Epithelial cell of esophagus (primary cell): ENCODE data around the gene CEP192.

Experiments
- DNase-seq: peaks from one replicate; pipeline ENCODE4 v3.0.0; 2010; ENCODE audit warnings: low read depth
- H3K4me3 ChIP-seq: 2 replicates; pipeline ENCODE4 v1.5.1; 2011; ENCODE audit warnings: mild to moderate bottlenecking, low read length, control low read depth
- CTCF ChIP-seq: IDR thresholded peaks from 2 replicates; pipeline ENCODE4 v1.5.1; 2011; ENCODE audit warnings: low read depth, mild to moderate bottlenecking, low read length, control low read depth, inconsistent platforms; ENCODE audit not compliant: insufficient read depth; ENCODE audit errors: missing control alignments

CEP192 gene

GRCh38 chr18:13158428-13158827 is 167.3 kb downstream of the CEP192 start:
- DNase-seq, result no peak
- H3K4me3 ChIP-seq, result no peak overlapping the region
- TF ChIP-seq CTCF, result no peak

GRCh38 chr18:13159579-13159978 is 168.4 kb downstream of the CEP192 start:
- no peak overlapping the region for H3K4me3 ChIP-seq
- TF ChIP-seq CTCF, result peak; percentile 81
- DNase-seq, result peak; percentile 69

- no peak for TF ChIP-seq CTCF
Measured at GRCh38 chr18:13161276-13161899, 170.2 kb downstream of the CEP192 start.

GRCh38 chr18:13163167-13163927 is 172.2 kb downstream of the CEP192 start:
- no peak for TF ChIP-seq CTCF
- no peak for DNase-seq
- H3K4me3 ChIP-seq, result no peak overlapping the region

More at GRCh38 chr18:13161276-13161899, 170.2 kb downstream of the CEP192 start:
- DNase-seq, result no peak
- H3K4me3 ChIP-seq, result no peak overlapping the region

GRCh38 chr18:13164406-13164805 is 173.2 kb downstream of the CEP192 start:
- H3K4me3 ChIP-seq, result no peak overlapping the region
- DNase-seq, result no peak
- no peak for TF ChIP-seq CTCF

- DNase-seq, result no peak
- H3K4me3 ChIP-seq, result no peak overlapping the region
- no peak for TF ChIP-seq CTCF
Measured at GRCh38 chr18:13165636-13166423, 174.7 kb downstream of the CEP192 start.
